Breast epithelium (tissue), 3 donors: ENCODE results near the gene CRAMP1.

ENCODE experiments used
- CTCF ChIP-seq, 3 donors: fragments of 450-650 bp; IDR thresholded peaks; one replicate each; pipeline ENCODE4 v1.5.1; 2016 to 2017; ENCODE audit warnings: antibody characterized with exemption in 3 of 3, mild to moderate bottlenecking in 3 of 3, moderate library complexity in 3 of 3
- POLR2A ChIP-seq: fragments of 450-650 bp; IDR thresholded peaks from one replicate; pipeline ENCODE4 v1.6.1; 2016; ENCODE audit warnings: antibody characterized with exemption, mild to moderate bottlenecking, moderate library complexity
- POLR2AphosphoS5 ChIP-seq, 3 donors: sonication (generic); formaldehyde crosslinking; IDR thresholded peaks; one replicate each; pipeline ENCODE4 v1.6.1; 2017; ENCODE audit warnings: antibody characterized with exemption in 3 of 3

- TF ChIP-seq CTCF (IDR thresholded peaks at IDR 0.05) = no peak
- TF ChIP-seq POLR2A = no peak
- no peak for TF ChIP-seq POLR2AphosphoS5 (IDR thresholded peaks at IDR 0.05)
Observed at GRCh38 chr16:1613728-1614455, 1.7 kb downstream of the CRAMP1 start.
